ENCODE measurements around the gene ARSG.

The ARSG gene

GRCh38 chr17:68318103-68318991 is 27.1 kb downstream of the ARSG start:
- Histone ChIP-seq H3K27me3 (ENCODE audit: insufficient read depth, low read depth, severe bottlenecking) (no peaks in the 10 kb centered on the region), H3K36me3 (no peaks in the 10 kb centered on the region), H3K9me3 (ENCODE audit: severe bottlenecking) (no peaks in the 10 kb centered on the region), H3K27ac (no peak overlapping the region), H3K4me3 (ENCODE audit: low read depth, low read length) (no peak overlapping the region)
- DNase-seq = no peak
- TF ChIP-seq CTCF (IDR thresholded peaks at IDR 0.05; ENCODE audit: low read depth, low read length) = no peak

- Histone ChIP-seq H3K27ac (no peak overlapping the region), H3K9me3 (ENCODE audit: severe bottlenecking) (no peaks in the 10 kb centered on the region), H3K27me3 (ENCODE audit: insufficient read depth, low read depth, severe bottlenecking) (no peaks in the 10 kb centered on the region), H3K36me3 (no peaks in the 10 kb centered on the region), H3K4me3 (ENCODE audit: low read depth, low read length) (no peak overlapping the region)
- DNase-seq = no peak
- no peak for TF ChIP-seq CTCF (IDR thresholded peaks at IDR 0.05; ENCODE audit: low read depth, low read length)
Measured at GRCh38 chr17:68319410-68320162, 28.3 kb downstream of the ARSG start.

GRCh38 chr17:68320311-68320865 is 29.1 kb downstream of the ARSG start:
- H3K27ac ChIP-seq = no peak overlapping the region
- DNase-seq = no peak
- no peak for TF ChIP-seq CTCF (IDR thresholded peaks at IDR 0.05; ENCODE audit: low read depth, low read length)

GRCh38 chr17:68320943-68321555 is 29.8 kb downstream of the ARSG start:
- no peak for DNase-seq
- no peaks in the 10 kb centered on the region for H3K27me3 ChIP-seq (ENCODE audit: insufficient read depth, low read depth, severe bottlenecking)
- H3K27ac ChIP-seq = no peak overlapping the region

More at GRCh38 chr17:68320311-68320865, 29.1 kb downstream of the ARSG start:
- Histone ChIP-seq H3K9me3 (ENCODE audit: severe bottlenecking) (peaks cover 7% of the 10 kb centered on the region), H3K36me3 (no peaks in the 10 kb centered on the region), H3K27me3 (ENCODE audit: insufficient read depth, low read depth, severe bottlenecking) (no peaks in the 10 kb centered on the region), H3K4me3 (ENCODE audit: low read depth, low read length) (no peak overlapping the region)

More at GRCh38 chr17:68320943-68321555, 29.8 kb downstream of the ARSG start:
- Histone ChIP-seq H3K4me3 (ENCODE audit: low read depth, low read length) (no peak overlapping the region), H3K9me3 (ENCODE audit: severe bottlenecking) (peaks cover 8% of the 10 kb centered on the region), H3K36me3 (no peaks in the 10 kb centered on the region)
- TF ChIP-seq CTCF (IDR thresholded peaks at IDR 0.05; ENCODE audit: low read depth, low read length) = no peak
